Measurements from ENCODE around the gene PIK3IP1. TPM values are rescaled to one million over a fixed set of nuclear protein-coding genes. Genes with fewer than 3 reads are reported as not detected.

Gene PIK3IP1
- total and polyA plus RNA-seq, 2 experiments from 2014 or later, result 10.0 to 16.1 TPM

- Histone ChIP-seq H3K9ac (0 out of 2 replicates have a peak overlapping the region, but pooled peaks have one; percentile 58), H3K4me2 (ENCODE audit: unreplicated experiment) (peak overlapping the region; percentile 59), H3K4me1 (ENCODE audit: insufficient read depth) (peaks cover 19% of the 10 kb centered on the region), H3K79me2 (ENCODE audit: insufficient read depth) (no peaks in the 10 kb centered on the region), H3K27me3 (replicated peaks; ENCODE audit: insufficient read depth) (no peaks in the 10 kb centered on the region), H3K9me3 (ENCODE audit: low read depth) (no peaks in the 10 kb centered on the region), H3F3A (ENCODE audit: insufficient read depth) (peaks cover 27% of the 10 kb centered on the region), H3K9me2 (ENCODE audit: insufficient read depth) (no peaks in the 10 kb centered on the region), H2AFZ (peak overlapping the region; percentile 82; the same call in 1 of the 2 replicates), H4K20me1 (ENCODE audit: insufficient read depth) (no peaks in the 10 kb centered on the region), H3K36me3 (ENCODE audit: low read depth) (no peaks in the 10 kb centered on the region), H3K4me3 (no peak overlapping the region), H3K27ac (peak overlapping the region; percentile 75; the same call in 1 of the 2 replicates)
- no peak for DNase-seq
- WGBS, 2 experiments (ENCODE audit: low coverage in 1 of 2, low lambda C conversion rate in 2 of 2, missing lambda C conversion rate in 2 of 2), result 82 to 87% methylated on average over 3 of the region's 3 CpGs
- in situ Hi-C loops (cut with MboI), result no loop called here
- TF ChIP-seq EZH2phosphoT487 (IDR thresholded peaks at IDR 0.05; ENCODE audit: insufficient read depth, low read depth) (no peak), EZH2 (IDR thresholded peaks at IDR 0.05; ENCODE audit: insufficient read depth, poor library complexity, severe bottlenecking) (no peak)
Measured at GRCh38 chr22:31295360-31295759, 3.1 kb upstream of the PIK3IP1 start.

GRCh38 chr22:31291481-31292235 lies 630 bp downstream of the PIK3IP1 start:
- H3K9ac ChIP-seq, result peak overlapping the region; percentile 87
- 2% methylated on average over 20 of the region's 20 CpGs for WGBS, 2 experiments (ENCODE audit: low coverage in 1 of 2, low lambda C conversion rate in 2 of 2, missing lambda C conversion rate in 2 of 2)
- peak overlapping the region; percentile 56 for H3K27ac ChIP-seq
- in situ Hi-C loops (cut with MboI), result no loop called here
- no peaks in the 10 kb centered on the region for H3K36me3 ChIP-seq (ENCODE audit: low read depth)
- H3K27me3 ChIP-seq (replicated peaks; ENCODE audit: insufficient read depth), result no peaks in the 10 kb centered on the region
- no peaks in the 10 kb centered on the region for H3K79me2 ChIP-seq (ENCODE audit: insufficient read depth)
- TF ChIP-seq EZH2phosphoT487 (IDR thresholded peaks at IDR 0.05; ENCODE audit: insufficient read depth, low read depth) (no peak), EZH2 (IDR thresholded peaks at IDR 0.05; ENCODE audit: insufficient read depth, poor library complexity, severe bottlenecking) (no peak)
- DNase-seq, result peak; percentile 60
- H4K20me1 ChIP-seq (ENCODE audit: insufficient read depth), result no peaks in the 10 kb centered on the region
- no peaks in the 10 kb centered on the region for H3K9me3 ChIP-seq (ENCODE audit: low read depth)
- H3K4me3 ChIP-seq, result peak overlapping the region; percentile 78
- H3K4me1 ChIP-seq (ENCODE audit: insufficient read depth), result peaks cover 18% of the 10 kb centered on the region
- H3K9me2 ChIP-seq (ENCODE audit: insufficient read depth), result no peaks in the 10 kb centered on the region
- peak overlapping the region; percentile 87 for H2AFZ ChIP-seq
- H3K4me2 ChIP-seq (ENCODE audit: unreplicated experiment), result peak overlapping the region; percentile 93
- H3F3A ChIP-seq (ENCODE audit: insufficient read depth), result peaks cover 21% of the 10 kb centered on the region

GRCh38 chr22:31290494-31291471 lies 1.5 kb downstream of the PIK3IP1 start:
- no peaks in the 10 kb centered on the region for H3K36me3 ChIP-seq (ENCODE audit: low read depth)
- peak overlapping the region; percentile 78 for H3K4me3 ChIP-seq
- WGBS, 2 experiments (ENCODE audit: low coverage in 1 of 2, low lambda C conversion rate in 2 of 2, missing lambda C conversion rate in 2 of 2), result 1 to 2% methylated on average over 75 to 83 of the region's 95 CpGs
- H3K4me1 ChIP-seq (ENCODE audit: insufficient read depth), result peaks cover 10% of the 10 kb centered on the region
- H3K27ac ChIP-seq, result peak overlapping the region; percentile 81
- no peaks in the 10 kb centered on the region for H4K20me1 ChIP-seq (ENCODE audit: insufficient read depth)
- peak overlapping the region; percentile 93 for H3K4me2 ChIP-seq (ENCODE audit: unreplicated experiment)
- peak overlapping the region; percentile 87 for H3K9ac ChIP-seq
- H2AFZ ChIP-seq, result peak overlapping the region; percentile 87
- TF ChIP-seq EZH2phosphoT487 (IDR thresholded peaks at IDR 0.05; ENCODE audit: insufficient read depth, low read depth) (no peak), EZH2 (IDR thresholded peaks at IDR 0.05; ENCODE audit: insufficient read depth, poor library complexity, severe bottlenecking) (no peak)
- H3K79me2 ChIP-seq (ENCODE audit: insufficient read depth), result no peaks in the 10 kb centered on the region
- peaks cover 13% of the 10 kb centered on the region for H3F3A ChIP-seq (ENCODE audit: insufficient read depth)
- in situ Hi-C loops (cut with MboI), result no loop called here
- no peaks in the 10 kb centered on the region for H3K9me2 ChIP-seq (ENCODE audit: insufficient read depth)
- peak; percentile 99 for DNase-seq
- H3K9me3 ChIP-seq (ENCODE audit: low read depth), result no peaks in the 10 kb centered on the region
- H3K27me3 ChIP-seq (replicated peaks; ENCODE audit: insufficient read depth), result no peaks in the 10 kb centered on the region

GRCh38 chr22:31289344-31289743 lies 2.9 kb downstream of the PIK3IP1 start:
- DNase-seq, result no peak
- no peak overlapping the region for H3K4me2 ChIP-seq (ENCODE audit: unreplicated experiment)
- no peak overlapping the region for H2AFZ ChIP-seq
- H3K79me2 ChIP-seq (ENCODE audit: insufficient read depth), result no peaks in the 10 kb centered on the region
- no peaks in the 10 kb centered on the region for H3K9me2 ChIP-seq (ENCODE audit: insufficient read depth)
- H3K9me3 ChIP-seq (ENCODE audit: low read depth), result no peaks in the 10 kb centered on the region
- H3K27ac ChIP-seq, result no peak overlapping the region
- peaks cover 5% of the 10 kb centered on the region; the same call in 1 of the 2 replicates for H3K4me1 ChIP-seq (ENCODE audit: insufficient read depth)
- peaks cover 7% of the 10 kb centered on the region; the same call in 1 of the 2 replicates for H3F3A ChIP-seq (ENCODE audit: insufficient read depth)
- H3K27me3 ChIP-seq (replicated peaks; ENCODE audit: insufficient read depth), result no peaks in the 10 kb centered on the region
- TF ChIP-seq EZH2 (IDR thresholded peaks at IDR 0.05; ENCODE audit: insufficient read depth, poor library complexity, severe bottlenecking) (no peak), EZH2phosphoT487 (IDR thresholded peaks at IDR 0.05; ENCODE audit: insufficient read depth, low read depth) (no peak)
- H3K36me3 ChIP-seq (ENCODE audit: low read depth), result no peaks in the 10 kb centered on the region
- H3K9ac ChIP-seq, result no peak overlapping the region
- in situ Hi-C loops (cut with MboI), result no loop called here
- H4K20me1 ChIP-seq (ENCODE audit: insufficient read depth), result no peaks in the 10 kb centered on the region
- no peak overlapping the region for H3K4me3 ChIP-seq
- WGBS, 2 experiments (ENCODE audit: low coverage in 1 of 2, low lambda C conversion rate in 2 of 2, missing lambda C conversion rate in 2 of 2), result 78 to 81% methylated on average over 13 of the region's 13 CpGs

Measured in GM23248 (cell line).